HT1080 (cell line): ENCODE data around the gene PTPRCAP. TPM values are rescaled to one million over a fixed set of nuclear protein-coding genes. Genes with fewer than 3 reads are reported as not detected.

Experiments used
- DNase-seq: peaks from one replicate; pipeline ENCODE4 v3.0.0-alpha.2; 2015; ENCODE audit warnings: low read depth
- small RNA-seq: library from RNA; depleted of rRNA; stranded (forward); fragments of <200 nt; gene quantifications from one replicate; pipeline ENCODE3, GENCODE V24; 2014
- total RNA-seq: library from RNA; depleted of rRNA; stranded (reverse); fragments of >200 nt; shearing (Covaris generic); gene quantifications from 2 replicates; pipeline ENCODE4 v1.2.3, GENCODE V29; 2014; rRNA removed

Gene PTPRCAP
- total RNA-seq, 1 experiment from 2014 or later = not detected

- DNase-seq = no peak
Measured at GRCh38 chr11:67397986-67398660, 39.4 kb downstream of the PTPRCAP start.

GRCh38 chr11:67397536-67397935 lies 39.9 kb downstream of the PTPRCAP start:
- no peak for DNase-seq

GRCh38 chr11:67396587-67397389 lies 40.7 kb downstream of the PTPRCAP start:
- DNase-seq = no peak

- DNase-seq = no peak
Measured at GRCh38 chr11:67396259-67396581, 41.3 kb downstream of the PTPRCAP start.

- no peak for DNase-seq
Measured at GRCh38 chr11:67395555-67396258, 41.8 kb downstream of the PTPRCAP start.

GRCh38 chr11:67393990-67394389 lies 43.5 kb downstream of the PTPRCAP start:
- no peak for DNase-seq

GRCh38 chr11:67393437-67393836 lies 44.0 kb downstream of the PTPRCAP start:
- no peak for DNase-seq

- no peak for DNase-seq
Measured at GRCh38 chr11:67392183-67392715, 45.2 kb downstream of the PTPRCAP start.

GRCh38 chr11:67391304-67392182 lies 45.9 kb downstream of the PTPRCAP start, which contains the start of gene RAD9A:
TSS of gene RAD9A (plus strand) at chr11:67391986. CDS start at chr11:67392045, 59 bp downstream.
- DNase-seq = peak; percentile 85

GRCh38 chr11:67390947-67391303 lies 46.6 kb downstream of the PTPRCAP start:
- DNase-seq = no peak

GRCh38 chr11:67389477-67389876 lies 48.0 kb downstream of the PTPRCAP start:
- no peak for DNase-seq

GRCh38 chr11:67387518-67387917 lies 50.0 kb downstream of the PTPRCAP start:
- DNase-seq = no peak

GRCh38 chr11:67387069-67387468 lies 50.4 kb downstream of the PTPRCAP start:
- DNase-seq = no peak

Small RNAs within 50 kb of the gene (small RNA-seq; reads per million reads assigned to genes)
- gene RNU6-1238P = not detected

Other genes starting within 250 kb of the PTPRCAP start
- gene GRK2, start 171.2 kb downstream of the PTPRCAP start, total RNA-seq = 42.6 and 51.5 TPM in 2 replicates
- gene ANKRD13D, start 148.4 kb downstream of the PTPRCAP start, total RNA-seq = 26.5 and 27.6 TPM in 2 replicates
- 2.2 and 2.9 TPM in 2 replicates for gene SSH3, start 134.2 kb downstream of the PTPRCAP start, total RNA-seq
- gene POLD4, start 84.1 kb downstream of the PTPRCAP start, total RNA-seq = 34.5 and 39.4 TPM in 2 replicates
- 7.5 and 9.3 TPM in 2 replicates for gene CLCF1, start 64.1 kb downstream of the PTPRCAP start, total RNA-seq
- gene RAD9A, start 45.7 kb downstream of the PTPRCAP start, total RNA-seq = 6.5 and 11.7 TPM in 2 replicates
- 324 and 339 TPM in 2 replicates for gene PPP1CA, start 35.8 kb downstream of the PTPRCAP start, total RNA-seq
- 0.05 TPM in 1 of 2 replicates, not detected in the other for gene TBC1D10C, start 33.6 kb downstream of the PTPRCAP start, total RNA-seq
- gene CARNS1, start 22.0 kb downstream of the PTPRCAP start, total RNA-seq = 0.13 TPM in 1 of 2 replicates, not detected in the other
- 49.0 and 52.7 TPM in 2 replicates for gene RPS6KB2, start 9.2 kb downstream of the PTPRCAP start, total RNA-seq
- gene CORO1B, start 5.8 kb upstream of the PTPRCAP start, total RNA-seq = 113 and 151 TPM in 2 replicates
- gene GPR152, start 15.0 kb upstream of the PTPRCAP start, total RNA-seq = not detected in 2 replicates
- gene CABP4, start 17.7 kb upstream of the PTPRCAP start, total RNA-seq = not detected in 2 replicates
- gene TMEM134, start 31.6 kb upstream of the PTPRCAP start, total RNA-seq = 3.3 and 6.9 TPM in 2 replicates
- gene AIP, start 45.3 kb upstream of the PTPRCAP start, total RNA-seq = 81.5 and 91.2 TPM in 2 replicates
- gene PITPNM1, start 67.7 kb upstream of the PTPRCAP start, total RNA-seq = 0.13 and 0.90 TPM in 2 replicates
- gene CDK2AP2, start 70.5 kb upstream of the PTPRCAP start, total RNA-seq = 20.0 and 24.7 TPM in 2 replicates
- gene CABP2, start 85.8 kb upstream of the PTPRCAP start, total RNA-seq = not detected in 2 replicates
- gene GSTP1, start 146.1 kb upstream of the PTPRCAP start, total RNA-seq = 904 and 1,034 TPM in 2 replicates
- 202 and 217 TPM in 2 replicates for gene NDUFV1, start 169.3 kb upstream of the PTPRCAP start, total RNA-seq
- gene NUDT8, start 192.3 kb upstream of the PTPRCAP start, total RNA-seq = 17.0 and 21.5 TPM in 2 replicates
- gene TBX10, start 202.1 kb upstream of the PTPRCAP start, total RNA-seq = not detected in 2 replicates
- gene ACY3, start 213.0 kb upstream of the PTPRCAP start, total RNA-seq = not detected in 2 replicates
- not detected in 2 replicates for gene ALDH3B2, start 236.9 kb upstream of the PTPRCAP start, total RNA-seq